K562 (cell line): Measurements from ENCODE around the gene MRPS15.
"Not testable (repeated sequence)": the region's sequence is repeated elsewhere in the genome, so short reads cannot be mapped to it uniquely, and the experiment has no call there.

ENCODE experiments used
- CEBPB ChIP-seq: fragments of 450-650 bp; IDR thresholded peaks from 2 replicates; pipeline ENCODE4 v1.6.1; 2016; ENCODE audit warnings: missing genetic modification characterization, missing compliant biosample characterization
- ETV6 ChIP-seq, 3 experiments: fragments of 150-350 bp in 1 of 3; sonication (generic) in 1 of 3; formaldehyde crosslinking in 1 of 3; IDR thresholded peaks; 2 replicates each; pipeline versions ENCODE4 v1.6.1 to v1.8.0; 2014 to 2022; ENCODE audit warnings: borderline replicate concordance in 2 of 3, low read depth in 2 of 3, antibody characterized with exemption in 1 of 3, low read length in 1 of 3, mild to moderate bottlenecking in 1 of 3, missing genetic modification reagents in 1 of 3
- MTA3 ChIP-seq: fragments of 450-650 bp; formaldehyde crosslinking; IDR thresholded peaks from 2 replicates; pipeline ENCODE4 v1.6.1; 2017; ENCODE audit warnings: mild to moderate bottlenecking, borderline replicate concordance
- POLR2A ChIP-seq: fragments of 450-650 bp; conservative IDR thresholded peaks from 2 replicates; pipeline ENCODE4 v1.6.1; 2016
- ZSCAN32 ChIP-seq: fragments of 450-650 bp; formaldehyde crosslinking; IDR thresholded peaks from 2 replicates; pipeline ENCODE4 v1.4.0; 2020; ENCODE audit warnings: mild to moderate bottlenecking, moderate library complexity
- TF ChIP-seq, protein P1 (sequence below): fragments of 450-650 bp; IDR thresholded peaks from 2 replicates; pipeline ENCODE4 v1.6.1; 2016; ENCODE audit warnings: missing biosample characterization, missing genetic modification characterization
- TF ChIP-seq, protein P2 (sequence below), 3 experiments: IDR thresholded peaks in 2 of 3; conservative IDR thresholded peaks in 1 of 3; 2 replicates each; pipeline ENCODE4 v1.5.1; 2011 to 2012; ENCODE audit warnings: low read length in 3 of 3, mild to moderate bottlenecking in 3 of 3, control low read depth in 2 of 3, improper control_type of control experiment in 1 of 3, inconsistent platforms in 1 of 3, low read depth in 1 of 3, mixed read lengths in 1 of 3, moderate library complexity in 1 of 3; ENCODE audit not compliant: insufficient read depth in 2 of 3
- TF ChIP-seq, protein P3 (sequence below): sonication (generic); formaldehyde crosslinking; IDR thresholded peaks from 2 replicates; pipeline ENCODE4 v1.8.1; 2023; ENCODE audit warnings: mild to moderate bottlenecking, missing genetic modification reagents
- TF ChIP-seq, protein P4 (sequence below): fragments of 450-650 bp; IDR thresholded peaks from 2 replicates; pipeline ENCODE4 v1.6.1; 2017; ENCODE audit warnings: antibody characterized with exemption, mild to moderate bottlenecking
- TF ChIP-seq, protein P5 (sequence below): conservative IDR thresholded peaks from 2 replicates; pipeline ENCODE4 v1.6.1; 2011; ENCODE audit warnings: low read depth, mild to moderate bottlenecking, low read length; ENCODE audit not compliant: control insufficient read depth

DNA sequence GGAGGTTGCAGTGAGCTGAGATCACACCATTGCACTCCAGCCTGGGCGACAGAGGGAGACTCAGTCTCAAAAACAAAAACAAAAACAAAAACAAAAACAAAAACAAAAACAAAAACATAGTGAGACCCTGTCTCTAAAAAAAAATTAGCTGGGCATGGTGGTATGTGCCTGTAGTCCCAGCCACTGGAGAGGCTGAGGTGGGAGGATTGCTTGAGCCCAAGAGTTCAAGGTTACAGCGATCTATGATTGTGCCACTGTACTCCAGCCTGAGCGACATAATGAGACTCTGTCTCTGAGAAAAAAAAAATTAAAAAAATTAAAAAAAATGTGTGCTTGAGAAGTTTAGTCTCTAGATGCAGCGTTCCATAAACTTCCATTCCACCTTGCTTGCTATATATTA, 37.7 kb upstream of the MRPS15 start:
- TF ChIP-seq, protein P1, sequence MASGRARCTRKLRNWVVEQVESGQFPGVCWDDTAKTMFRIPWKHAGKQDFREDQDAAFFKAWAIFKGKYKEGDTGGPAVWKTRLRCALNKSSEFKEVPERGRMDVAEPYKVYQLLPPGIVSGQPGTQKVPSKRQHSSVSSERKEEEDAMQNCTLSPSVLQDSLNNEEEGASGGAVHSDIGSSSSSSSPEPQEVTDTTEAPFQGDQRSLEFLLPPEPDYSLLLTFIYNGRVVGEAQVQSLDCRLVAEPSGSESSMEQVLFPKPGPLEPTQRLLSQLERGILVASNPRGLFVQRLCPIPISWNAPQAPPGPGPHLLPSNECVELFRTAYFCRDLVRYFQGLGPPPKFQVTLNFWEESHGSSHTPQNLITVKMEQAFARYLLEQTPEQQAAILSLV (tag), result not testable (repeated sequence)
- not testable (repeated sequence) for TF ChIP-seq ZSCAN32 (CRISPR knock-in tag); ETV6 (IDR thresholded peaks at IDR 0.05; ENCODE audit: borderline replicate concordance in 1 of 2, low read depth in 2 of 2, low read length in 1 of 2); ETV6 (CRISPR knock-in tag; IDR thresholded peaks at IDR 0.05; ENCODE audit: borderline replicate concordance); POLR2A; CEBPB; MTA3
- TF ChIP-seq, protein P2, sequence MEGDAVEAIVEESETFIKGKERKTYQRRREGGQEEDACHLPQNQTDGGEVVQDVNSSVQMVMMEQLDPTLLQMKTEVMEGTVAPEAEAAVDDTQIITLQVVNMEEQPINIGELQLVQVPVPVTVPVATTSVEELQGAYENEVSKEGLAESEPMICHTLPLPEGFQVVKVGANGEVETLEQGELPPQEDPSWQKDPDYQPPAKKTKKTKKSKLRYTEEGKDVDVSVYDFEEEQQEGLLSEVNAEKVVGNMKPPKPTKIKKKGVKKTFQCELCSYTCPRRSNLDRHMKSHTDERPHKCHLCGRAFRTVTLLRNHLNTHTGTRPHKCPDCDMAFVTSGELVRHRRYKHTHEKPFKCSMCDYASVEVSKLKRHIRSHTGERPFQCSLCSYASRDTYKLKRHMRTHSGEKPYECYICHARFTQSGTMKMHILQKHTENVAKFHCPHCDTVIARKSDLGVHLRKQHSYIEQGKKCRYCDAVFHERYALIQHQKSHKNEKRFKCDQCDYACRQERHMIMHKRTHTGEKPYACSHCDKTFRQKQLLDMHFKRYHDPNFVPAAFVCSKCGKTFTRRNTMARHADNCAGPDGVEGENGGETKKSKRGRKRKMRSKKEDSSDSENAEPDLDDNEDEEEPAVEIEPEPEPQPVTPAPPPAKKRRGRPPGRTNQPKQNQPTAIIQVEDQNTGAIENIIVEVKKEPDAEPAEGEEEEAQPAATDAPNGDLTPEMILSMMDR (IDR thresholded peaks at IDR 0.05 in 2 of 3, conservative IDR thresholded peaks at IDR 0.05 in 1 of 3; ENCODE audit: insufficient read depth in 2 of 3, low read depth in 1 of 3, low read length in 3 of 3), result not testable (repeated sequence)
- TF ChIP-seq, protein P3, sequence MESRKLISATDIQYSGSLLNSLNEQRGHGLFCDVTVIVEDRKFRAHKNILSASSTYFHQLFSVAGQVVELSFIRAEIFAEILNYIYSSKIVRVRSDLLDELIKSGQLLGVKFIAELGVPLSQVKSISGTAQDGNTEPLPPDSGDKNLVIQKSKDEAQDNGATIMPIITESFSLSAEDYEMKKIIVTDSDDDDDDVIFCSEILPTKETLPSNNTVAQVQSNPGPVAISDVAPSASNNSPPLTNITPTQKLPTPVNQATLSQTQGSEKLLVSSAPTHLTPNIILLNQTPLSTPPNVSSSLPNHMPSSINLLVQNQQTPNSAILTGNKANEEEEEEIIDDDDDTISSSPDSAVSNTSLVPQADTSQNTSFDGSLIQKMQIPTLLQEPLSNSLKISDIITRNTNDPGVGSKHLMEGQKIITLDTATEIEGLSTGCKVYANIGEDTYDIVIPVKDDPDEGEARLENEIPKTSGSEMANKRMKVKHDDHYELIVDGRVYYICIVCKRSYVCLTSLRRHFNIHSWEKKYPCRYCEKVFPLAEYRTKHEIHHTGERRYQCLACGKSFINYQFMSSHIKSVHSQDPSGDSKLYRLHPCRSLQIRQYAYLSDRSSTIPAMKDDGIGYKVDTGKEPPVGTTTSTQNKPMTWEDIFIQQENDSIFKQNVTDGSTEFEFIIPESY (CRISPR knock-in tag), result not testable (repeated sequence)
- TF ChIP-seq, protein P4, sequence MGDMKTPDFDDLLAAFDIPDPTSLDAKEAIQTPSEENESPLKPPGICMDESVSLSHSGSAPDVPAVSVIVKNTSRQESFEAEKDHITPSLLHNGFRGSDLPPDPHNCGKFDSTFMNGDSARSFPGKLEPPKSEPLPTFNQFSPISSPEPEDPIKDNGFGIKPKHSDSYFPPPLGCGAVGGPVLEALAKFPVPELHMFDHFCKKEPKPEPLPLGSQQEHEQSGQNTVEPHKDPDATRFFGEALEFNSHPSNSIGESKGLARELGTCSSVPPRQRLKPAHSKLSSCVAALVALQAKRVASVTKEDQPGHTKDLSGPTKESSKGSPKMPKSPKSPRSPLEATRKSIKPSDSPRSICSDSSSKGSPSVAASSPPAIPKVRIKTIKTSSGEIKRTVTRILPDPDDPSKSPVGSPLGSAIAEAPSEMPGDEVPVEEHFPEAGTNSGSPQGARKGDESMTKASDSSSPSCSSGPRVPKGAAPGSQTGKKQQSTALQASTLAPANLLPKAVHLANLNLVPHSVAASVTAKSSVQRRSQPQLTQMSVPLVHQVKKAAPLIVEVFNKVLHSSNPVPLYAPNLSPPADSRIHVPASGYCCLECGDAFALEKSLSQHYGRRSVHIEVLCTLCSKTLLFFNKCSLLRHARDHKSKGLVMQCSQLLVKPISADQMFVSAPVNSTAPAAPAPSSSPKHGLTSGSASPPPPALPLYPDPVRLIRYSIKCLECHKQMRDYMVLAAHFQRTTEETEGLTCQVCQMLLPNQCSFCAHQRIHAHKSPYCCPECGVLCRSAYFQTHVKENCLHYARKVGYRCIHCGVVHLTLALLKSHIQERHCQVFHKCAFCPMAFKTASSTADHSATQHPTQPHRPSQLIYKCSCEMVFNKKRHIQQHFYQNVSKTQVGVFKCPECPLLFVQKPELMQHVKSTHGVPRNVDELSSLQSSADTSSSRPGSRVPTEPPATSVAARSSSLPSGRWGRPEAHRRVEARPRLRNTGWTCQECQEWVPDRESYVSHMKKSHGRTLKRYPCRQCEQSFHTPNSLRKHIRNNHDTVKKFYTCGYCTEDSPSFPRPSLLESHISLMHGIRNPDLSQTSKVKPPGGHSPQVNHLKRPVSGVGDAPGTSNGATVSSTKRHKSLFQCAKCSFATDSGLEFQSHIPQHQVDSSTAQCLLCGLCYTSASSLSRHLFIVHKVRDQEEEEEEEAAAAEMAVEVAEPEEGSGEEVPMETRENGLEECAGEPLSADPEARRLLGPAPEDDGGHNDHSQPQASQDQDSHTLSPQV, result not testable (repeated sequence)
- TF ChIP-seq, protein P5, sequence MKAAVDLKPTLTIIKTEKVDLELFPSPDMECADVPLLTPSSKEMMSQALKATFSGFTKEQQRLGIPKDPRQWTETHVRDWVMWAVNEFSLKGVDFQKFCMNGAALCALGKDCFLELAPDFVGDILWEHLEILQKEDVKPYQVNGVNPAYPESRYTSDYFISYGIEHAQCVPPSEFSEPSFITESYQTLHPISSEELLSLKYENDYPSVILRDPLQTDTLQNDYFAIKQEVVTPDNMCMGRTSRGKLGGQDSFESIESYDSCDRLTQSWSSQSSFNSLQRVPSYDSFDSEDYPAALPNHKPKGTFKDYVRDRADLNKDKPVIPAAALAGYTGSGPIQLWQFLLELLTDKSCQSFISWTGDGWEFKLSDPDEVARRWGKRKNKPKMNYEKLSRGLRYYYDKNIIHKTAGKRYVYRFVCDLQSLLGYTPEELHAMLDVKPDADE, result not testable (repeated sequence)
